HL-60 (cell line): ENCODE data around the gene P2RX2.

ENCODE experiments used
- CTCF ChIP-seq: IDR thresholded peaks from one replicate; pipeline ENCODE4 v1.5.1; 2011; ENCODE audit warnings: low read length, control low read depth, inconsistent platforms; ENCODE audit not compliant: insufficient read depth
- GABPA ChIP-seq: IDR thresholded peaks from 2 replicates; pipeline ENCODE4 v1.6.1; 2012; ENCODE audit warnings: low read depth
- POLR2AphosphoS5 ChIP-seq: IDR thresholded peaks from 2 replicates; pipeline ENCODE4 v1.6.1; 2012; ENCODE audit warnings: low read depth
- REST ChIP-seq: IDR thresholded peaks from 2 replicates; pipeline ENCODE4 v1.6.1; 2012; ENCODE audit warnings: low read depth; ENCODE audit not compliant: insufficient replicate concordance
- SPI1 ChIP-seq: IDR thresholded peaks from 2 replicates; pipeline ENCODE4 v1.6.1; 2012; ENCODE audit warnings: low read depth, mild to moderate bottlenecking, borderline replicate concordance

- no peak for TF ChIP-seq CTCF
- no peak for TF ChIP-seq SPI1
- TF ChIP-seq POLR2AphosphoS5, result peak; percentile 26; the same call in 1 of the 2 replicates
- TF ChIP-seq REST, result no peak
- TF ChIP-seq GABPA, result no peak
Measured at GRCh38 chr12:132620899-132621656, 2.5 kb downstream of the P2RX2 start.
